Activated T-cell treated with anti-CD3 and anti-CD28 coated beads, Interleukin-2, amount 50 U/mL, for 48 hours (primary cell): Measurements from ENCODE around the gene ALOX5.

Experiments
- DNase-seq, 2 experiments: peaks; one replicate each; pipeline ENCODE4 v3.0.0-alpha.2; 2020

The ALOX5 gene

GRCh38 chr10:45425621-45426563 is 51.9 kb downstream of the ALOX5 start:
- DNase-seq: no peak

GRCh38 chr10:45427262-45427969 is 53.4 kb downstream of the ALOX5 start:
- DNase-seq: no peak

- no peak for DNase-seq
These were observed 54.0 kb downstream of the ALOX5 start for GRCh38 chr10:45427970-45428366.

- no peak for DNase-seq
These were observed 54.8 kb downstream of the ALOX5 start for GRCh38 chr10:45428611-45429510.

- no peak for DNase-seq
These were observed 55.8 kb downstream of the ALOX5 start for GRCh38 chr10:45429790-45430189.

- DNase-seq: no peak
These were observed 58.1 kb downstream of the ALOX5 start for GRCh38 chr10:45432113-45432512.

GRCh38 chr10:45432700-45433472 is 58.9 kb downstream of the ALOX5 start:
- DNase-seq: no peak

GRCh38 chr10:45433716-45434469 is 59.9 kb downstream of the ALOX5 start:
- no peak for DNase-seq

- DNase-seq: no peak
These were observed 63.8 kb downstream of the ALOX5 start for GRCh38 chr10:45437587-45438465.

- no peak for DNase-seq
These were observed 64.6 kb downstream of the ALOX5 start for GRCh38 chr10:45438466-45439090.

GRCh38 chr10:45439365-45439764 is 65.3 kb downstream of the ALOX5 start:
- no peak for DNase-seq

GRCh38 chr10:45439873-45440272 is 65.9 kb downstream of the ALOX5 start:
- DNase-seq: no peak

GRCh38 chr10:45440511-45441062 is 66.6 kb downstream of the ALOX5 start:
- peak in 1 of 2 experiments; percentile 12 for DNase-seq

- DNase-seq: peak in 1 of 2 experiments; percentile 4
These were observed 67.5 kb downstream of the ALOX5 start for GRCh38 chr10:45441239-45442190.

- DNase-seq: peak in 1 of 2 experiments; percentile 16
These were observed 68.2 kb downstream of the ALOX5 start for GRCh38 chr10:45442251-45442650.

- peak in 1 of 2 experiments; percentile 7 for DNase-seq
These were observed 68.6 kb downstream of the ALOX5 start for GRCh38 chr10:45442662-45443061.

GRCh38 chr10:45443101-45444009 is 69.3 kb downstream of the ALOX5 start:
- peak in 1 of 2 experiments; percentile 7 for DNase-seq
